HEK293 (cell line): Measurements from ENCODE around the gene KCNMA1.

ENCODE experiments used
- KLF1 ChIP-seq: fragments of 450-650 bp; formaldehyde crosslinking; IDR thresholded peaks from 2 replicates; pipeline ENCODE4 v1.5.1; 2016; ENCODE audit warnings: missing biosample characterization, missing genetic modification characterization
- KLF17 ChIP-seq: fragments of 450-650 bp; formaldehyde crosslinking; IDR thresholded peaks from 2 replicates; pipeline ENCODE4 v1.5.1; 2016; ENCODE audit warnings: missing biosample characterization, missing genetic modification characterization
- KLF7 ChIP-seq: fragments of 450-650 bp; formaldehyde crosslinking; IDR thresholded peaks from 2 replicates; pipeline ENCODE4 v1.5.1; 2016; ENCODE audit warnings: missing biosample characterization, missing genetic modification characterization, borderline replicate concordance
- MZF1 ChIP-seq: fragments of 450-650 bp; formaldehyde crosslinking; IDR thresholded peaks from 2 replicates; pipeline ENCODE4 v1.5.1; 2017; ENCODE audit warnings: missing biosample characterization, missing genetic modification characterization, borderline replicate concordance
- PRDM6 ChIP-seq: fragments of 450-650 bp; formaldehyde crosslinking; IDR thresholded peaks from 2 replicates; pipeline ENCODE4 v1.5.1; 2017; ENCODE audit warnings: missing biosample characterization, missing genetic modification characterization
- SP3 ChIP-seq: fragments of 450-650 bp; formaldehyde crosslinking; IDR thresholded peaks from 2 replicates; pipeline ENCODE4 v1.5.1; 2016; ENCODE audit warnings: missing biosample characterization, missing genetic modification characterization
- SP7 ChIP-seq: fragments of 450-650 bp; formaldehyde crosslinking; IDR thresholded peaks from 2 replicates; pipeline ENCODE4 v1.5.1; 2016; ENCODE audit warnings: missing biosample characterization, missing genetic modification characterization
- ZBTB10 ChIP-seq: fragments of 450-650 bp; formaldehyde crosslinking; IDR thresholded peaks from 2 replicates; pipeline ENCODE4 v1.5.1; 2016; ENCODE audit warnings: missing biosample characterization, missing genetic modification characterization
- ZBTB20 ChIP-seq: fragments of 450-650 bp; formaldehyde crosslinking; IDR thresholded peaks from 2 replicates; pipeline ENCODE4 v1.5.1; 2016; ENCODE audit warnings: missing biosample characterization, missing genetic modification characterization
- ZEB2 ChIP-seq: fragments of 450-650 bp; formaldehyde crosslinking; IDR thresholded peaks from 2 replicates; pipeline ENCODE4 v1.5.1; 2016; ENCODE audit warnings: missing biosample characterization, missing genetic modification characterization
- ZFP37 ChIP-seq: fragments of 450-650 bp; formaldehyde crosslinking; IDR thresholded peaks from 2 replicates; pipeline ENCODE4 v1.5.1; 2016; ENCODE audit warnings: missing biosample characterization, missing genetic modification characterization
- ZNF10 ChIP-seq: fragments of 450-650 bp; formaldehyde crosslinking; IDR thresholded peaks from 2 replicates; pipeline ENCODE4 v1.5.1; 2017; ENCODE audit warnings: missing biosample characterization, missing genetic modification characterization
- ZNF148 ChIP-seq: fragments of 450-650 bp; formaldehyde crosslinking; IDR thresholded peaks from 2 replicates; pipeline ENCODE4 v1.5.0; 2017; ENCODE audit warnings: missing biosample characterization, missing genetic modification characterization, borderline replicate concordance
- ZNF16 ChIP-seq: fragments of 450-650 bp; formaldehyde crosslinking; IDR thresholded peaks from 2 replicates; pipeline ENCODE4 v1.5.1; 2016; ENCODE audit warnings: low read depth, missing biosample characterization, missing genetic modification characterization
- ZNF174 ChIP-seq: fragments of 450-650 bp; formaldehyde crosslinking; IDR thresholded peaks from 2 replicates; pipeline ENCODE4 v1.5.0; 2017; ENCODE audit warnings: missing biosample characterization, mild to moderate bottlenecking, missing genetic modification characterization
- ZNF23 ChIP-seq: fragments of 450-650 bp; formaldehyde crosslinking; IDR thresholded peaks from 2 replicates; pipeline ENCODE4 v1.5.1; 2016; ENCODE audit warnings: missing biosample characterization, missing genetic modification characterization, borderline replicate concordance
- ZNF239 ChIP-seq: fragments of 450-650 bp; formaldehyde crosslinking; IDR thresholded peaks from 2 replicates; pipeline ENCODE4 v1.5.1; 2016; ENCODE audit warnings: missing biosample characterization, missing genetic modification characterization
- ZNF24 ChIP-seq: fragments of 450-650 bp; formaldehyde crosslinking; IDR thresholded peaks from 2 replicates; pipeline ENCODE4 v1.5.1; 2016; ENCODE audit warnings: missing biosample characterization, missing genetic modification characterization
- ZNF248 ChIP-seq: fragments of 450-650 bp; formaldehyde crosslinking; IDR thresholded peaks from 2 replicates; pipeline ENCODE4 v1.5.1; 2017; ENCODE audit warnings: missing biosample characterization, missing genetic modification characterization
- ZNF292 ChIP-seq: fragments of 450-650 bp; formaldehyde crosslinking; IDR thresholded peaks from 2 replicates; pipeline ENCODE4 v1.5.1; 2016; ENCODE audit warnings: low read depth, missing biosample characterization, missing genetic modification characterization, borderline replicate concordance
- ZNF335 ChIP-seq: fragments of 450-650 bp; formaldehyde crosslinking; conservative IDR thresholded peaks from 2 replicates; pipeline ENCODE4 v1.5.1; 2016; ENCODE audit warnings: missing biosample characterization, missing genetic modification characterization
- ZNF37A ChIP-seq: fragments of 450-650 bp; IDR thresholded peaks from 2 replicates; pipeline ENCODE4 v1.5.1; 2018; ENCODE audit warnings: missing biosample characterization, missing genetic modification characterization
- ZNF398 ChIP-seq: fragments of 450-650 bp; formaldehyde crosslinking; IDR thresholded peaks from 2 replicates; pipeline ENCODE4 v1.5.1; 2017; ENCODE audit warnings: missing biosample characterization, missing genetic modification characterization
- ZNF544 ChIP-seq: fragments of 450-650 bp; formaldehyde crosslinking; IDR thresholded peaks from 2 replicates; pipeline ENCODE4 v1.5.0; 2017; ENCODE audit warnings: missing biosample characterization, missing genetic modification characterization
- ZNF555 ChIP-seq: fragments of 450-650 bp; formaldehyde crosslinking; conservative IDR thresholded peaks from 2 replicates; pipeline ENCODE4 v1.5.1; 2017; ENCODE audit warnings: missing biosample characterization, mild to moderate bottlenecking, missing genetic modification characterization, inconsistent platforms
- ZNF585B ChIP-seq: fragments of 450-650 bp; formaldehyde crosslinking; IDR thresholded peaks from 2 replicates; pipeline ENCODE4 v1.5.1; 2016; ENCODE audit warnings: missing biosample characterization, missing genetic modification characterization
- ZNF600 ChIP-seq: fragments of 450-650 bp; formaldehyde crosslinking; IDR thresholded peaks from 2 replicates; pipeline ENCODE4 v1.5.1; 2016; ENCODE audit warnings: missing biosample characterization, missing genetic modification characterization
- ZNF610 ChIP-seq: fragments of 450-650 bp; formaldehyde crosslinking; IDR thresholded peaks from 2 replicates; pipeline ENCODE4 v1.5.1; 2016; ENCODE audit warnings: missing biosample characterization, missing genetic modification characterization, borderline replicate concordance
- ZNF629 ChIP-seq: fragments of 450-650 bp; formaldehyde crosslinking; IDR thresholded peaks from 2 replicates; pipeline ENCODE4 v1.5.1; 2017; ENCODE audit warnings: missing biosample characterization, missing genetic modification characterization
- ZNF658 ChIP-seq: fragments of 450-650 bp; formaldehyde crosslinking; IDR thresholded peaks from 2 replicates; pipeline ENCODE4; 2016; ENCODE audit warnings: missing biosample characterization, missing genetic modification characterization
- ZNF785 ChIP-seq: fragments of 450-650 bp; formaldehyde crosslinking; IDR thresholded peaks from 2 replicates; pipeline ENCODE4 v1.5.1; 2016; ENCODE audit warnings: missing biosample characterization, missing genetic modification characterization
- ZNF830 ChIP-seq: fragments of 450-650 bp; IDR thresholded peaks from 2 replicates; pipeline ENCODE4 v1.5.0; 2018; ENCODE audit warnings: missing biosample characterization, missing genetic modification characterization, low read depth, mild to moderate bottlenecking, moderate library complexity
- ZNF837 ChIP-seq: fragments of 450-650 bp; formaldehyde crosslinking; IDR thresholded peaks from 2 replicates; pipeline ENCODE4 v1.5.1; 2016; ENCODE audit warnings: missing biosample characterization, missing genetic modification characterization
- ZSCAN23 ChIP-seq: fragments of 450-650 bp; formaldehyde crosslinking; IDR thresholded peaks from 2 replicates; pipeline ENCODE4 v1.5.1; 2016; ENCODE audit warnings: missing biosample characterization, missing genetic modification characterization

The KCNMA1 gene

GRCh38 chr10:77355844-77356243 is 281.8 kb downstream of the KCNMA1 start (continued):
- peak; percentile 82 for TF ChIP-seq ZEB2 (tag by site-specific recombination)
- TF ChIP-seq ZSCAN23 (tag by site-specific recombination), result no peak
- no peak for TF ChIP-seq ZNF239 (tag by site-specific recombination)
- TF ChIP-seq ZFP37, result no peak
- no peak for TF ChIP-seq ZNF248 (tag by site-specific recombination)
- TF ChIP-seq KLF1 (tag by site-specific recombination), result no peak
- TF ChIP-seq ZNF585B (tag by site-specific recombination), result peak; percentile 54
- TF ChIP-seq KLF17 (tag by site-specific recombination), result no peak
- TF ChIP-seq ZNF544 (tag by site-specific recombination), result no peak
- no peak for TF ChIP-seq ZNF37A (tag by site-specific recombination)
- no peak for TF ChIP-seq ZNF292 (tag by site-specific recombination)
- TF ChIP-seq ZNF785, result no peak
- TF ChIP-seq ZNF837 (tag by site-specific recombination), result no peak
- no peak for TF ChIP-seq ZNF10
- TF ChIP-seq ZNF335, result no peak
- TF ChIP-seq ZNF148 (tag by site-specific recombination), result no peak
- TF ChIP-seq ZNF610 (tag by site-specific recombination), result no peak
- TF ChIP-seq ZNF629, result peak; percentile 69
- no peak for TF ChIP-seq ZNF24 (tag by site-specific recombination)
- no peak for TF ChIP-seq ZBTB10 (tag by site-specific recombination)
- TF ChIP-seq SP7 (tag by site-specific recombination), result peak; percentile 47; the same call in 1 of the 2 replicates
- no peak for TF ChIP-seq SP3
- no peak for TF ChIP-seq ZNF658 (tag by site-specific recombination)
- 0 out of 2 replicates have a peak, but pooled peaks have one; percentile 25 for TF ChIP-seq ZNF600 (tag by site-specific recombination)
- TF ChIP-seq ZNF830 (tag by site-specific recombination), result no peak
- TF ChIP-seq MZF1 (tag by site-specific recombination), result no peak
- TF ChIP-seq ZBTB20, result peak; percentile 68; the same call in 1 of the 2 replicates
- TF ChIP-seq ZNF174 (tag by site-specific recombination), result no peak
- peak; percentile 43 for TF ChIP-seq PRDM6
- TF ChIP-seq KLF7 (tag by site-specific recombination), result no peak
- TF ChIP-seq ZNF398 (tag by site-specific recombination), result 0 out of 2 replicates have a peak, but pooled peaks have one; percentile 37
- no peak for TF ChIP-seq ZNF23 (tag by site-specific recombination)
- no peak for TF ChIP-seq ZNF555 (tag by site-specific recombination)
- TF ChIP-seq ZNF16 (tag by site-specific recombination), result no peak
